A673 (cell line): ENCODE measurements around the gene FAM24A.

Source experiments
- CTCF ChIP-seq: fragments of 300-800, 200-600 bp; sonication (generic); conservative IDR thresholded peaks from 2 replicates; pipeline ENCODE4 v1.5.1; 2017; ENCODE audit warnings: low read depth, mild to moderate bottlenecking, antibody characterized with exemption, low read length, moderate library complexity, mixed read lengths
- EZH2 ChIP-seq: fragments of 200-600 bp; sonication (generic); IDR thresholded peaks from 2 replicates; pipeline ENCODE4 v1.6.1; 2017; ENCODE audit warnings: borderline replicate concordance, low read depth, mild to moderate bottlenecking, mixed read lengths, antibody characterized with exemption, low read length; ENCODE audit not compliant: poor library complexity, severe bottlenecking

GRCh38 chr10:122955892-122956291, 45.5 kb downstream of the FAM24A start:
- TF ChIP-seq CTCF (no peak), EZH2 (no peak)
